Mucosa of rectum (tissue), 2 donors: ENCODE data around the gene PI4KA.

Source experiments
- H3K27ac ChIP-seq, 2 donors: one replicate each; pipeline ENCODE4 v1.7.0; 2013; ENCODE audit warnings: inconsistent platforms in 2 of 2, low read depth in 2 of 2, low read length in 2 of 2
- H3K27me3 ChIP-seq, 2 donors: one replicate each; pipeline ENCODE4 v1.7.0; 2013; ENCODE audit warnings: low read length in 2 of 2; ENCODE audit not compliant: control insufficient read depth in 2 of 2, insufficient read depth in 2 of 2
- H3K36me3 ChIP-seq, 2 donors: one replicate each; pipeline ENCODE4 v1.7.0; 2013; ENCODE audit warnings: low read length in 2 of 2; ENCODE audit not compliant: control insufficient read depth in 2 of 2, insufficient read depth in 2 of 2
- H3K4me1 ChIP-seq, 2 donors: one replicate each; pipeline ENCODE4 v1.7.0; 2013; ENCODE audit warnings: low read length in 2 of 2, mild to moderate bottlenecking in 1 of 2; ENCODE audit not compliant: control insufficient read depth in 2 of 2, insufficient read depth in 2 of 2
- H3K4me3 ChIP-seq, 2 donors: one replicate each; pipeline ENCODE4 v1.7.0; 2013; ENCODE audit warnings: low read length in 2 of 2
- H3K9ac ChIP-seq, 2 donors: one replicate each; pipeline ENCODE4 v1.7.0; 2013; ENCODE audit warnings: low read length in 2 of 2, low read depth in 1 of 2, mild to moderate bottlenecking in 1 of 2
- H3K9me3 ChIP-seq, 2 donors: one replicate each; pipeline ENCODE4 v1.7.0; 2013; ENCODE audit warnings: low read length in 2 of 2; ENCODE audit not compliant: control insufficient read depth in 2 of 2
- donor health status: healthy.
- donor health status: Normal muscosa, but diverticular disease.

PI4KA gene

DNA sequence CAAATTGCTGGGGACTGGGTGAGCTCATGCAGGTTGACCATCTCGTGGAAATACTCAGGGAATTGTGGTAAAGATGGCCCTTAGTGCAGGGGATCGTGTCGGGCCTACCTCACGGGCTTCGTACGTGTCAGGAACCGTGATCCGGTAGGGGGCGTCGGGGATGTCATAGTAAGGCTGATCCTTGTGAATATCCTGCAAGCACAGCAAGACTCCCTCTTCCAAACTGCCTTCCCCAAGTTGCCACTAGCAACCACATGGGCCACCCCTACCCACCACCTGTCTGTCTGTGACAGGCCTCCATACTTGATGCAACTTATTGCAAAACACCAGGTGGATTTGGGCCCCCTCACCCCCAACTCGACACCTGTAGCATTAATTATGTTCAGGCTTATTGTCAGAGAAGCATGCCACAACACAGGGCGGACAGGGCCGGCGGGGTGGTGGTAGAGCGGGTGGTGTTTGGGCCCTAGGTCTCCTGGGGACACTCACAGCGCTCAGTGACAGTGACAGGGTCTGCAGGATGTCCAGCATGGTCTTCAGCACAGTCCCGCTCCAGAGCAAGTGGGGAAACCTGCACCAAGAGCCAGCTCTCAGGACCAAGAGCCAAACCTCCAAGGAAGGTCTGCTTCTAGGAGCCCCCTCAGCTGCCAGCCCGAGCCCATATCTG, 107.3 kb downstream of the PI4KA start:
- Histone ChIP-seq H3K4me3 (no peak overlapping the region), H3K27ac (no peak overlapping the region), H3K36me3 (peaks cover 39 to 47% of the 10 kb centered on the region in 2 donors), H3K27me3 (no peaks in the 10 kb centered on the region), H3K9ac (no peak overlapping the region), H3K4me1 (peaks cover 5 to 10% of the 10 kb centered on the region in 2 donors), H3K9me3 (no peaks in the 10 kb centered on the region)

GRCh38 chr22:20750461-20751184, 108.0 kb downstream of the PI4KA start:
- H3K4me1 ChIP-seq: peaks cover 5 to 10% of the 10 kb centered on the region in 2 donors
- no peaks in the 10 kb centered on the region for H3K9me3 ChIP-seq
- H3K27ac ChIP-seq: no peak overlapping the region
- no peaks in the 10 kb centered on the region for H3K27me3 ChIP-seq
- peaks cover 36 to 48% of the 10 kb centered on the region in 2 donors for H3K36me3 ChIP-seq
- H3K4me3 ChIP-seq: no peak overlapping the region
- no peak overlapping the region for H3K9ac ChIP-seq

DNA sequence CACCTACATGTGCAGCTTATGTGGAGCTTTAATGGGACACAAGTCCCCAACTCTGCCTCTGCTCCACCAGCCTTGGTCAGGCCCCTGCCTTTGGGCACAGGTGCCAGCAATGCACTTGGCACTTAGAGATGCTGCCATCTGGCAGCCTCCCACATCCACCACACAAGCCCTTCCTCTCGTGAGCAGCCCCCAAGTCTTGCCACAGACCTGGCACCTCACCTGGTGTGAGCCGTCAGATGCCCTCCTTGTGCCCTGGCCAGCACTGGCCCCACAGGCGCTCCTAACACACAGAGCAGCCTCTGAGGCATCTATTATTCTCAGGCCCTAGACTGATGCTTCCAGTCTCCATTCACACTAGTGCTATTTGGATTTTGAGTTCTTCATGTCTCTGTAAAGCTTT, 109.2 kb downstream of the PI4KA start:
- Histone ChIP-seq H3K27ac (no peak overlapping the region), H3K9ac (no peak overlapping the region), H3K4me1 (peaks cover 5 to 10% of the 10 kb centered on the region in 2 donors), H3K9me3 (no peaks in the 10 kb centered on the region), H3K4me3 (no peak overlapping the region), H3K36me3 (peaks cover 41 to 58% of the 10 kb centered on the region in 2 donors), H3K27me3 (no peaks in the 10 kb centered on the region)

DNA sequence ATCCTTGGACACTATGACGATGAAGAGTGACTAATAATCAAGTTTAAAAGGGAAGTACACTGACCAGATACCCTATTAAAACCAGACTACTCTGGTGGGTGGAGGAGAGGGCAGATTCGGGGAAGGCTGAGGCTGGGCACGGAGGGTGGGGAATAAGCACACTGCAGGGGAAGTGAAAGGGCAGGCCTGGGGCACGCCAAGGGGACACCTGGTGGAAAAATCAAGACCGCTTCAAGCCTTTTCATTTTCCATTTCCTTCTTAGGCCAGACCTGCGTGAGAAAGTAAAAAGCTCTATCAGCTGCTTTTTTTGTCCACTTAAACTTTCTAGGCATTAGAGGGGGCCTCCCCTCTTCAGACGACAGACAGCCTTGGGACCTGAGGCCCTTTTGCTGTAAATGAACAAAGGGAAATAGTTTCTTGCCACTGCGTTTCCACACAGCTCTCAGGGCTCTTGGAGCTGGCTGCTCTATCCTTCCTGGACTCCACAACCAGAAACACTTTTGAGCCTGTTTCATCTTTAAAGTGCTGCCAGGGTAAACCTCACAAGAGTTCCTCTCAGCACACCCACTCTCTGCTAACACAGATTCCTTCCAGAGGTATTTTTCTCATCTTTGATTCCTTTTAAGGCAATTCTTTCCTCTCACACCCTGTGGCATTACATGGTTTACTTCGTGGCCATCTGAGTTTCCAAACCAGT, 109.7 kb downstream of the PI4KA start:
- Histone ChIP-seq H3K36me3 (peaks cover 45 to 63% of the 10 kb centered on the region in 2 donors), H3K4me3 (no peak overlapping the region), H3K4me1 (peaks cover 5 to 10% of the 10 kb centered on the region in 2 donors), H3K27ac (no peak overlapping the region), H3K9me3 (no peaks in the 10 kb centered on the region), H3K27me3 (no peaks in the 10 kb centered on the region), H3K9ac (no peak overlapping the region)

- Histone ChIP-seq H3K9ac (no peak overlapping the region), H3K36me3 (peaks cover 48 to 64% of the 10 kb centered on the region in 2 donors)
Observed at GRCh38 chr22:20748082-20748481, 110.5 kb downstream of the PI4KA start.

GRCh38 chr22:20747223-20747622, 111.4 kb downstream of the PI4KA start:
- Histone ChIP-seq H3K4me1 (peaks cover 5 to 10% of the 10 kb centered on the region in 2 donors), H3K27ac (no peak overlapping the region), H3K9me3 (no peaks in the 10 kb centered on the region), H3K4me3 (no peak overlapping the region), H3K27me3 (no peaks in the 10 kb centered on the region), H3K9ac (no peak overlapping the region), H3K36me3 (peaks cover 47 to 63% of the 10 kb centered on the region in 2 donors)

More at GRCh38 chr22:20748082-20748481, 110.5 kb downstream of the PI4KA start:
- no peaks in the 10 kb centered on the region for H3K9me3 ChIP-seq
- H3K27me3 ChIP-seq: no peaks in the 10 kb centered on the region
- no peak overlapping the region for H3K27ac ChIP-seq
- H3K4me3 ChIP-seq: no peak overlapping the region
- H3K4me1 ChIP-seq: peaks cover 5 to 10% of the 10 kb centered on the region in 2 donors

- H3K9ac ChIP-seq: no peak overlapping the region
- no peak overlapping the region for H3K4me3 ChIP-seq
- H3K9me3 ChIP-seq: no peaks in the 10 kb centered on the region
- peaks cover 46 to 65% of the 10 kb centered on the region in 2 donors for H3K36me3 ChIP-seq
- peaks cover 5 to 10% of the 10 kb centered on the region in 2 donors for H3K4me1 ChIP-seq
- H3K27me3 ChIP-seq: no peaks in the 10 kb centered on the region
- no peak overlapping the region for H3K27ac ChIP-seq
Observed at GRCh38 chr22:20746431-20747189, 112.0 kb downstream of the PI4KA start.

- no peak overlapping the region for H3K27ac ChIP-seq
- no peaks in the 10 kb centered on the region for H3K9me3 ChIP-seq
- H3K36me3 ChIP-seq: peaks cover 42 to 60% of the 10 kb centered on the region in 2 donors
- H3K4me3 ChIP-seq: no peak overlapping the region
- H3K4me1 ChIP-seq: peaks cover 0 to 10% of the 10 kb centered on the region in 2 donors
- H3K9ac ChIP-seq: no peak overlapping the region
- no peaks in the 10 kb centered on the region for H3K27me3 ChIP-seq
Observed at GRCh38 chr22:20745119-20745518, 113.5 kb downstream of the PI4KA start.

- Histone ChIP-seq H3K27me3 (no peaks in the 10 kb centered on the region), H3K4me1 (peaks cover 0 to 5% of the 10 kb centered on the region in 2 donors), H3K9me3 (no peaks in the 10 kb centered on the region), H3K36me3 (peaks cover 38 to 54% of the 10 kb centered on the region in 2 donors), H3K4me3 (no peak overlapping the region), H3K9ac (no peak overlapping the region), H3K27ac (no peak overlapping the region)
Observed at GRCh38 chr22:20744456-20744855, 114.2 kb downstream of the PI4KA start.
